HG03521 (cell line): Measurements from ENCODE around the gene UBE4B.
"Not testable (repeated sequence)": the region's sequence is repeated elsewhere in the genome, so short reads cannot be mapped to it uniquely, and the experiment has no call there.

Experiments
- ATAC-seq: cut with Tn5 transposase; IDR thresholded peaks from one replicate; pipeline ENCODE4 v1.9.1; 2021; ENCODE audit warnings: mild to moderate bottlenecking, moderate library complexity; ENCODE audit not compliant: unreplicated experiment

The UBE4B gene

GRCh38 chr1:10070206-10070605 lies 37.4 kb downstream of the UBE4B start:
- no peak for ATAC-seq

- ATAC-seq = no peak
Measured at GRCh38 chr1:10071640-10072039, 38.9 kb downstream of the UBE4B start.

GRCh38 chr1:10073371-10073770 lies 40.6 kb downstream of the UBE4B start:
- ATAC-seq = not testable (repeated sequence)

GRCh38 chr1:10074059-10074851 lies 41.5 kb downstream of the UBE4B start:
- ATAC-seq = no peak

GRCh38 chr1:10074852-10075730 lies 42.3 kb downstream of the UBE4B start:
- ATAC-seq = no peak

GRCh38 chr1:10075732-10076131 lies 43.0 kb downstream of the UBE4B start:
- no peak for ATAC-seq

GRCh38 chr1:10078494-10078893 lies 45.7 kb downstream of the UBE4B start:
- ATAC-seq = no peak

GRCh38 chr1:10080523-10080922 lies 47.8 kb downstream of the UBE4B start:
- ATAC-seq = no peak

- no peak for ATAC-seq
Measured at GRCh38 chr1:10082785-10083479, 50.2 kb downstream of the UBE4B start.

- no peak for ATAC-seq
Measured at GRCh38 chr1:10084045-10084444, 51.3 kb downstream of the UBE4B start.

- no peak for ATAC-seq
Measured at GRCh38 chr1:10085076-10085475, 52.3 kb downstream of the UBE4B start.

- ATAC-seq = no peak
Measured at GRCh38 chr1:10087210-10087609, 54.5 kb downstream of the UBE4B start.

GRCh38 chr1:10101929-10102328 lies 69.2 kb downstream of the UBE4B start:
- ATAC-seq = no peak

- ATAC-seq = no peak
Measured at GRCh38 chr1:10103193-10103592, 70.4 kb downstream of the UBE4B start.

- no peak for ATAC-seq
Measured at GRCh38 chr1:10104834-10105233, 72.1 kb downstream of the UBE4B start.

- ATAC-seq = no peak
Measured at GRCh38 chr1:10105484-10105883, 72.7 kb downstream of the UBE4B start.

GRCh38 chr1:10106241-10106640 lies 73.5 kb downstream of the UBE4B start:
- ATAC-seq = no peak

- ATAC-seq = no peak
Measured at GRCh38 chr1:10106756-10107475, 74.2 kb downstream of the UBE4B start.

- ATAC-seq = not testable (repeated sequence)
Measured at GRCh38 chr1:10107476-10107847, 74.7 kb downstream of the UBE4B start.

GRCh38 chr1:10108134-10108663 lies 75.4 kb downstream of the UBE4B start:
- no peak for ATAC-seq
